Left lung (tissue), 10 donors: ENCODE data around the gene LITAFD. TPM values are rescaled to one million over a fixed set of nuclear protein-coding genes. Genes with fewer than 3 reads are reported as not detected.

Source experiments
- ATAC-seq: fragments of 200-7000 bp; cut with Tn5 transposase; one replicate; pipeline ENCODE4 v1.9.1; 2020; ENCODE audit warnings: moderate library complexity
- DNase-seq, 4 donors: peaks; one replicate each; pipeline ENCODE4 v3.0.0-alpha.2; 2013 to 2020
- H3K27ac ChIP-seq, 2 donors: fragments of 200-600 bp; sonication (generic) in 1 of 2; one replicate each; pipeline versions ENCODE4 v1.5.0 to v1.8.0; 2020 to 2021
- H3K27me3 ChIP-seq, 2 donors: fragments of 200-600 bp; sonication (generic) in 1 of 2; one replicate each; pipeline versions ENCODE4 v1.5.0 to v1.8.0; 2020 to 2021
- H3K36me3 ChIP-seq, 2 donors: fragments of 200-600 bp; sonication (generic) in 1 of 2; one replicate each; pipeline versions ENCODE4 v1.5.0 to v1.8.0; 2020 to 2021
- H3K4me1 ChIP-seq, 2 donors: fragments of 200-600 bp; one replicate each; pipeline ENCODE4 v1.8.0; 2021
- H3K4me3 ChIP-seq, 2 donors: fragments of 200-600 bp; sonication (generic) in 1 of 2; one replicate each; pipeline versions ENCODE4 v1.5.0 to v1.8.0; 2020 to 2021; ENCODE audit warnings: mild to moderate bottlenecking in 1 of 2
- H3K9me3 ChIP-seq, 2 donors: fragments of 200-600 bp; sonication (generic) in 1 of 2; one replicate each; pipeline versions ENCODE4 v1.5.0 to v1.8.0; 2020 to 2021
- intact Hi-C, 2 donors: fragments of 100-400 bp; cut with DNase I; formaldehyde crosslinking; loops; one replicate each; pipeline versions ENCODE4 v1.11.2 to v1.14.2; 2022
- polyA plus RNA-seq, 6 donors: library from polyadenylated mRNA; unstranded; fragments of 120-200 nt; gene quantifications; one replicate each; pipeline ENCODE4 v1.2.1, GENCODE V29; 2013; ENCODE audit not compliant: insufficient read length in 6 of 6
- total RNA-seq, 2 donors: library from RNA; stranded (reverse); fragmentation: NEBNext Ultra II Directional; extraction: Animal tissue kit (Norgen Biotek cat#: 25700); gene quantifications; one replicate each; pipeline ENCODE4 v1.2.1, GENCODE V29; 2021
- TF ChIP-seq, protein P1 (sequence below), 2 donors: fragments of 200-600 bp; sonication (generic) in 1 of 2; IDR thresholded peaks; one replicate each; pipeline versions ENCODE4 v1.5.0 to v1.8.0; 2021; ENCODE audit warnings: antibody characterized with exemption in 2 of 2
- donor health status: DM: no; HTN: yes; CAD: no.
- donor health status: DM: no; HTN: no; CAD: no.

The LITAFD gene
- total and polyA plus RNA-seq, 8 donors, result 0.18 to 0.27 TPM; not detected in 6

DNA sequence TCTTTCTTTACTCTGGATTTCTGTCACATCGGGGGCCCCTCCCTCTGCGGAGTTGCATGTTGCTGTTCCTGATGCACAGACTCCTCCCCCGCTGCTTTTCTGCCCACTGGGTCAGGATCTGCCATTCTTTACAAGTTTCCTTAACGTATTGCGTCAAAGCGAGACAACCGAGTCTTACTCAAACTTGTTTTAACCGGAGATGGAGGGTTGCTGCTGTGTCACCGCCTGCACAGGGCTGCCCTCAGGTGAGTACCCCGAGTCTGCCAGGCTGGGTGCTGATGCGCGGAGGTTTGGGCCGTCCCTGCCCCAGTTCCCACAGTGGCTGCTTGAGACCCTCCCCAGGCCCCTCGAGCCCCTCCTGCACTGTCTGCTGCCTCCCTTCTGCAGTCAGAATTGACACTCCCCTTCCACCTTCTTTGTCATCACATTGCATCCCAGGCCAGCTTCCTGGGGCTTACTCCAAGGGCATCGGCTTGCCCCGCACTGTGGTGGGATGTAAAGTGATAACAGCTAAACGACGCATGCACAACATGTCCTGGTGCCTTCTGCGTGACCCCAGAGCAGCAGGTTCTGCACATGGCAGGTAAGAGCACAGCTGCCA, 32.6 kb upstream of the LITAFD start:
- ATAC-seq (no peak), DNase-seq (no peak)
- Histone ChIP-seq H3K27me3 (no peaks in the 10 kb centered on the region), H3K4me1 (peaks cover 0 to 28% of the 10 kb centered on the region in 2 donors), H3K4me3 (no peak overlapping the region), H3K36me3 (peaks cover 0 to 85% of the 10 kb centered on the region in 2 donors), H3K9me3 (no peaks in the 10 kb centered on the region), H3K27ac (peak overlapping the region in 1 of 2 donors; percentile 68)
- intact Hi-C loops, result no loop called here
- TF ChIP-seq, protein P1, sequence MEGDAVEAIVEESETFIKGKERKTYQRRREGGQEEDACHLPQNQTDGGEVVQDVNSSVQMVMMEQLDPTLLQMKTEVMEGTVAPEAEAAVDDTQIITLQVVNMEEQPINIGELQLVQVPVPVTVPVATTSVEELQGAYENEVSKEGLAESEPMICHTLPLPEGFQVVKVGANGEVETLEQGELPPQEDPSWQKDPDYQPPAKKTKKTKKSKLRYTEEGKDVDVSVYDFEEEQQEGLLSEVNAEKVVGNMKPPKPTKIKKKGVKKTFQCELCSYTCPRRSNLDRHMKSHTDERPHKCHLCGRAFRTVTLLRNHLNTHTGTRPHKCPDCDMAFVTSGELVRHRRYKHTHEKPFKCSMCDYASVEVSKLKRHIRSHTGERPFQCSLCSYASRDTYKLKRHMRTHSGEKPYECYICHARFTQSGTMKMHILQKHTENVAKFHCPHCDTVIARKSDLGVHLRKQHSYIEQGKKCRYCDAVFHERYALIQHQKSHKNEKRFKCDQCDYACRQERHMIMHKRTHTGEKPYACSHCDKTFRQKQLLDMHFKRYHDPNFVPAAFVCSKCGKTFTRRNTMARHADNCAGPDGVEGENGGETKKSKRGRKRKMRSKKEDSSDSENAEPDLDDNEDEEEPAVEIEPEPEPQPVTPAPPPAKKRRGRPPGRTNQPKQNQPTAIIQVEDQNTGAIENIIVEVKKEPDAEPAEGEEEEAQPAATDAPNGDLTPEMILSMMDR (IDR thresholded peaks at IDR 0.05), result no peak

DNA sequence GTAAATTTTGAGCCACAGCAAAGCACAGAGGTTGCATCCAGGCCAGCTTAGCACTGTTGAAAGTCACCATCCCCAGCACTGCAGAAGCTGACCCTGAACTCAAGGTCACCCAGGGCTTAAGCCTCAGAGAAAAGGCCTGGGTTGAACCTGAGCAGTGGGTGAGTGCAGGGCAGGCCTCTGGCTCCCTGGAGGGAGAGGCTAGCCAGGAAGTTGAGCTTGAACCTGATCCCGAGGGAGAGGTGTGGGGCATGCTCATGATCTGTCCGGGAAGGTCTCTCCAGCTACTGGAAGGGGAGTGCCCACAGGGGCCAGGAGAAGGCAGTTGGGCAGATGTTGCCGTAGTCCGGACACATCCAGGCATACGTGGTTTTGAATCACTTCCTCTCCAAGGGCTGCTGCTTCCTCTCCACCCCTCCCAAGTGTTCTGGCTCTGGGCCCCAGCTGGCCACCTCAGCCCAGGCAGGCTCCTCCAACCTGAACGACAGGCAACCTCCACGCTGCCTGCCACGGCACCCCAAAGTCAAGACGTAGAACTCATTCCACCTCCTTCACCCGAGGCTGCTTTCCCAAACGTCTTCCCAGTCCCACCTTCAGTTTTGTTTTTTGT, 31.8 kb upstream of the LITAFD start:
- ATAC-seq (peak; percentile 67), DNase-seq (peak in 2 of 4 donors; percentile 23 to 84)
- H3K27me3 ChIP-seq, result no peaks in the 10 kb centered on the region
- H3K4me1 ChIP-seq, result peaks cover 0 to 28% of the 10 kb centered on the region in 2 donors
- no peak overlapping the region for H3K4me3 ChIP-seq
- TF ChIP-seq, protein P1 (IDR thresholded peaks at IDR 0.05), result no peak
- intact Hi-C loops, result no loop called here
- H3K27ac ChIP-seq, result peak overlapping the region in 1 of 2 donors; percentile 68
- no peaks in the 10 kb centered on the region for H3K9me3 ChIP-seq
- H3K36me3 ChIP-seq, result peaks cover 0 to 92% of the 10 kb centered on the region in 2 donors

DNA sequence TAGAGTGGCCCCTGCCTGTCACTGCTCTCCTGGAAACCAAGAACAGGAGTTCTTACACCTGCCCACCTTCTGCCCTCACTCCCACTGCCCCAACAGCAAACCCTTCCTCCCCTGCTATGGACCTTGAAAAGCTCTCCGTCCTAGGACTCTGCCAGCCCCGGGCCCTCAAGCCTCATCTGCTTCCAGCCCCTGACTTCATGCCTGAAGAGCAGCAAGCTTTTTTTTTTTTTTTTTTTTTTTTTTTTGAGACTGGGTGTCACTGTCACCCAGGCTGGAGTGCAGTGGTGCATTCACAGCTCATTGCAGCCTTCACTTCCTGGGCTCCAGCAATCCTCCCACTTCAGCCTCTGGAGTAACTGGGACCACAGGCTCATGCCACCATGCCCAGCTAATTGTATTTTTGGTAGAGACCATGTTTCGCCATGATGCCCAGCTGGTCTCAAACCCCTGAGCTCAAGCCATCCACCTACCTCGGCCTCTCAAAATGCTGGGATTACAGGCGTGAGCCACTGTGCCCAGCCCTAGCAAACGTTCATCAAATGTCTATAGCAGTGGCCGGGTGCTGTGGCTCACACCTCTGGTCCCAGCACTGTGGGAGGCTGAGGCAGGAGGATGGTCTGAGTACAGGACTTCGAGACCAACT, 30.3 kb upstream of the LITAFD start:
- peaks cover 0 to 32% of the 10 kb centered on the region in 2 donors for H3K4me1 ChIP-seq
- H3K9me3 ChIP-seq, result no peaks in the 10 kb centered on the region
- TF ChIP-seq, protein P1 (IDR thresholded peaks at IDR 0.05), result no peak
- no peaks in the 10 kb centered on the region for H3K27me3 ChIP-seq
- peaks cover 0 to 99% of the 10 kb centered on the region in 2 donors for H3K36me3 ChIP-seq
- intact Hi-C loops, result no loop called here
- H3K4me3 ChIP-seq, result no peak overlapping the region
- ATAC-seq (no peak), DNase-seq (peak in 1 of 4 donors; percentile 22)
- peak overlapping the region; percentile 13 to 68 for H3K27ac ChIP-seq

DNA sequence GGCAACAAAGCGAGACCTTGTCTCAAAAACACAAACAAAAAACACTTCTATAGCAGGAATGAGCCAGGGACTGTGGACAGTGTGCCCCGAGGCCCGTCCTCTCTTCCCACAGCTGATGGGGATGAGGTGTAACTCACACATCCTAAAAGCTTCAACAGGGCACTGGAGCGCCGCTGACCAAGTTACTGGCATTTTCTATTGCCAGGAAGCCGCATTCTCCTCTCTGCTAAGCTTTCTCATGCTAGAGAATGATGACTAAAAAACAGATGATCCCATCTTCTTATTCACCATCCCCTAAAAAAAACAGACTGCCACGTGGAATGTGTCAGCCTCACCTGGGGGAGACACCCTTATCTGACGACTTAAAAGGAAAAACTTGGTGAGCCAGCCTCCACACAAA, 29.6 kb upstream of the LITAFD start:
- DNase-seq, result peak in 2 of 4 donors; percentile 8 to 12
- TF ChIP-seq, protein P1 (IDR thresholded peaks at IDR 0.05), result no peak
- Histone ChIP-seq H3K4me1 (peaks cover 0 to 32% of the 10 kb centered on the region in 2 donors), H3K27ac (peak overlapping the region; percentile 8 to 68), H3K36me3 (peaks cover 0 to 95% of the 10 kb centered on the region in 2 donors), H3K4me3 (no peak overlapping the region), H3K9me3 (no peaks in the 10 kb centered on the region), H3K27me3 (no peaks in the 10 kb centered on the region)
- no peak for ATAC-seq
- intact Hi-C loops, result no loop called here

DNA sequence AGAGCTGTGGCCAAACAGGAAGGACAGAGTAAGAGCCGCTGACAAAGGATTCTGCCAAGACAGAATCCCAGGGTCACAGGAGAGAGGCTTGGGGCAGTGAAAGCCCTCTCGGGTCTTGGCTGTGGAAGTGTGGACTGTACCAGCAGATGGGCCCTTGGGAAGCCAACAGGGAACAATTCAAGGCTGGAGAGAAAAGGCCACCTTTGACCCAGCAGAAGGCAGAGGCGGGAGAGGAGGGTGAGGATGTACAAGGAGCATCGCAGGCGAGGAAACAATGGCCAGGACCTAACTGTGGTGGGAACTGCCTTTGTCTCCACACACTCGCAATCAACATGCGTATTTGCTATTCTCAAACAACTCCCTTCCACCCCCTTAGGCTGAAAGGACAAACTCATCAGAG, 29.0 kb upstream of the LITAFD start:
- no peaks in the 10 kb centered on the region for H3K9me3 ChIP-seq
- H3K4me3 ChIP-seq, result no peak overlapping the region
- H3K36me3 ChIP-seq, result peaks cover 0 to 92% of the 10 kb centered on the region in 2 donors
- peaks cover 0 to 33% of the 10 kb centered on the region in 2 donors for H3K4me1 ChIP-seq
- no peak for ATAC-seq
- DNase-seq, result peak in 1 of 4 donors; percentile 10
- H3K27ac ChIP-seq, result peak overlapping the region in 1 of 2 donors; percentile 68
- no peaks in the 10 kb centered on the region for H3K27me3 ChIP-seq
- TF ChIP-seq, protein P1 (IDR thresholded peaks at IDR 0.05), result no peak
- intact Hi-C loops, result no loop called here
